Duodenal mucosa (tissue), 2 donors: Measurements from ENCODE around the gene NBEAL1.
"Not testable (repeated sequence)": the region's sequence is repeated elsewhere in the genome, so short reads cannot be mapped to it uniquely, and the experiment has no call there.

ENCODE experiments used
- H3K27ac ChIP-seq: one replicate; pipeline ENCODE4 v1.7.0; 2013; ENCODE audit warnings: low read depth, low read length
- H3K27me3 ChIP-seq, 2 donors: one replicate each; pipeline ENCODE4 v1.7.0; 2013; ENCODE audit warnings: low read length in 2 of 2, control low read depth in 1 of 2; ENCODE audit not compliant: insufficient read depth in 2 of 2, control insufficient read depth in 1 of 2
- H3K36me3 ChIP-seq, 2 donors: one replicate each; pipeline ENCODE4 v1.7.0; 2013; ENCODE audit warnings: low read length in 2 of 2, control low read depth in 1 of 2; ENCODE audit not compliant: insufficient read depth in 2 of 2, control insufficient read depth in 1 of 2
- H3K4me1 ChIP-seq, 2 donors: one replicate each; pipeline ENCODE4 v1.7.0; 2013; ENCODE audit warnings: low read length in 2 of 2, control low read depth in 1 of 2; ENCODE audit not compliant: insufficient read depth in 2 of 2, control insufficient read depth in 1 of 2
- H3K4me3 ChIP-seq, 2 donors: one replicate each; pipeline ENCODE4 v1.7.0; 2013; ENCODE audit warnings: low read length in 2 of 2, low read depth in 1 of 2
- H3K9ac ChIP-seq, 2 donors: one replicate each; pipeline ENCODE4 v1.7.0; 2013; ENCODE audit warnings: low read length in 2 of 2, low read depth in 1 of 2
- H3K9me3 ChIP-seq, 2 donors: one replicate each; pipeline ENCODE4 v1.7.0; 2013; ENCODE audit warnings: low read length in 2 of 2, control low read depth in 1 of 2; ENCODE audit not compliant: control insufficient read depth in 1 of 2

Gene NBEAL1

DNA sequence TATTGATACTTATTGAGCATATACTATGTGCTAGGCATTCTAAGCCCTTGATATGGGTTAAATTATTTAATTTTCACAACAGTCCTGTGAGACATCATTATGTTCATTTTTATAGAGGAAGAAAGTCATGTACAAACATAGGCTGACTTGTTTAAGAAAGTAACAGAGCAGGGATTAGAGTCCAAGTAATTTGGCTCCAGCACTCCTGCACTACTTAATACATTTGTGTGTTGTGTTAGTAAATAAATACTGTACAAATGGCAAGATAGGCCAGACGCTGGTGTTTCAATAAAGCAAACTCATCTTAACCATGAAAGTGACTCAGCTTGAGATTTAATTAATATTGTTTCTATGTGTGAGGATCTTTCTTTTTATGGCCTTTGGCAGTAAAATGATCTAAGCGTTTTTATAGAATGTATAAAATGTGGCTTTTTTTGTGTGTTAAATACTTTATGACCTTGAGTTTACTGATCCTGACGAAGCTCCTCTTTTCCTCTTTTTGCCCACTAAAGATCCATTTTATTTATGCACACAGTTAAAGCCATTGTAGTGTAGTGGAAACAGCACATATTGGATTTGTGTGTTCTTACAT lies 21.3 kb downstream of the NBEAL1 start:
- no peaks in the 10 kb centered on the region for H3K27me3 ChIP-seq
- H3K27ac ChIP-seq: no peak overlapping the region
- no peaks in the 10 kb centered on the region for H3K9me3 ChIP-seq
- no peak overlapping the region for H3K4me3 ChIP-seq
- no peaks in the 10 kb centered on the region for H3K36me3 ChIP-seq
- H3K9ac ChIP-seq: no peak overlapping the region
- H3K4me1 ChIP-seq: peaks cover 0 to 20% of the 10 kb centered on the region in 2 donors

DNA sequence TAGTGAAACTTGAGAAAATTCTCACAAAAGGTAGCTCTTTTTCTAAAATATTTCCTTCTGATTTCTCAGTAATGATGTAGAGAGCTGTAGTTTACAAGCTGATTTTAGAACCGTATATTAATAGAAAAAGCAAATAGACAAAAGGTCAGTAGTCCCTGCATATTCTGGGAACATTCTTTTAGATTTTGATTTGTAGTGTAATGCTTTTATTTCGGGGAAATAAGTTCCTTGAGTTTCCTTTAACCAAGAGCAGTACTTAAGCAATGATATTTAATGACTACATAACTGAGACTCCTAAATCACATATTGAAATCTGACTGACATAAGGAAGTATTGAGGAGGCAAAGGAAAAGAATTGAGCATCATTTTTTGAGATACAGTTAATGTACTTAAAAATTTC lies 22.4 kb downstream of the NBEAL1 start:
- peaks cover 4 to 30% of the 10 kb centered on the region in 2 donors for H3K4me1 ChIP-seq
- H3K9me3 ChIP-seq: no peaks in the 10 kb centered on the region
- H3K36me3 ChIP-seq: peaks cover 3% of the 10 kb centered on the region in 2 donors
- H3K27me3 ChIP-seq: no peaks in the 10 kb centered on the region
- H3K27ac ChIP-seq: no peak overlapping the region
- H3K4me3 ChIP-seq: no peak overlapping the region
- H3K9ac ChIP-seq: no peak overlapping the region

DNA sequence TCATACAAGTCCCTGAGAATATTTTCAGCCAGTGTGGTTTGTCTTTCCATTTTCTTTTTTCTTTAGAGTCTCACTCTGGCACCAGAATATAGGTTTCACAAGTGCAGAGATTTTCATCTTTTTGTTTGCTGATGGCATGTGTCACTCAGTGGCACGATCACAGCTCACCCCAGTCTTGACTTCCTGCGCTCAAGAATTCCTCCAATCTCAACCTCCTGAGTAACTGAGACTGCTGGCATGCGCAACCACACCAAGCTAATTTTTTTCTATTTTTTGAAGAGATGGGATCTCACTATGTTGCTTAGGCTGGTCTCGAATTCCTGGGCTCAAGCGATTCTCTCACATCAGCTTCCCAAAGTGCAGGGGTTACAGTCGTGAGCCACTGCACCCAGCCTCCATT lies 23.9 kb downstream of the NBEAL1 start:
- peaks cover 3 to 6% of the 10 kb centered on the region in 2 donors for H3K36me3 ChIP-seq
- H3K27ac ChIP-seq: no peak overlapping the region

DNA sequence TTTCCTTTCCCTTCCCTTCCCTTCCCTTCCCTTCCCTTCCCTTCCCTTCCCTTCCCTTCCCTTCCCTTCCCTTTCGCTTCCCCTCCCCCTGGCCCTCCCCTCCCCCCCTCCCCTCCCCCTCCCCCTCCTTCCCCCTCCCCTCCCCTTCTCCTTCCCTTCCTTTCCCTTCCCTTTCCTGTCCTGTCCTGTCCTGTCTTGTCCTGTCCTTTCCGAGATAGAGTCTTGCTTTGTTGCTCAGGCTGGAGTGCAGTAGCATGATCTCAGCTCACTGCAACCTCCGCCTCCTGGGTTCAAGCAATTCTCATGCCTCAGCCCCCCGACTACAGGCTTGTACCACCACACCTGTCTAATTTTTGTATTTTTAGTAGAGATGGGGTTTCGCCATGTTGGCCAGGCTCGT lies 24.5 kb downstream of the NBEAL1 start:
- not testable (repeated sequence) for H3K9me3 ChIP-seq, H3K36me3 ChIP-seq, H3K27ac ChIP-seq

More for the DNA sequence above, 23.9 kb downstream of the NBEAL1 start:
- no peaks in the 10 kb centered on the region for H3K9me3 ChIP-seq
- no peak overlapping the region for H3K4me3 ChIP-seq
- H3K9ac ChIP-seq: no peak overlapping the region
- no peaks in the 10 kb centered on the region for H3K27me3 ChIP-seq
- peaks cover 4 to 30% of the 10 kb centered on the region in 2 donors for H3K4me1 ChIP-seq

DNA sequence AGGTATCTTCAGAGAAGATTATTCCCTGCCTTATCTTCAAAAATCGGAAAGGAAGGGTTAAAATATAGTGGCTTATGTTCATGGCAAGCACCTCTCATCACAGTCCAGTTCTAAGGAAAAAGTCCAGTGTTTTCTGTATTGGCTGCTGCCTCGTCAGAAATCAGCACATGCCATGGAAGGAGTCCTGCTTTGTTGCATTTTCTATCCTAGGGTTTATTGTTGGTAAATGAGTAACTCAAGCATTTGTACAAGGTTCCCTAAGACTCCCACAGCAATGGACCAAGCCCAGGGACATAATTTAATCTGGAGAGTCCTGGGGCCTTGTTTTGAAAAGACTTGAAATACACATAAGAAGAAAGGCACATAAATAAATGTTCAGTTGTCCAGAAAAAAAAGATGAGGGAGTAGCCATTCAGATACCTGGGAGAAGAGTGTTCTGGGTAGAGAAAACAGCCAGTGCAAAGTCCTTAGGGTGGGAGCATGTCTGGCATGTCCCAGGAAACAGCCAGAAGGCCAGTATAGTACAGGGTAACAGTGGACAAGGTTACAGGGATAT lies 26.4 kb downstream of the NBEAL1 start:
- Histone ChIP-seq H3K9me3 (no peaks in the 10 kb centered on the region), H3K27ac (no peak overlapping the region), H3K4me3 (no peak overlapping the region), H3K36me3 (peaks cover 3 to 6% of the 10 kb centered on the region in 2 donors), H3K9ac (no peak overlapping the region), H3K4me1 (peaks cover 4 to 25% of the 10 kb centered on the region in 2 donors), H3K27me3 (no peaks in the 10 kb centered on the region)

More for the DNA sequence above, 24.5 kb downstream of the NBEAL1 start:
- not testable (repeated sequence) for H3K9ac ChIP-seq, H3K27me3 ChIP-seq, H3K4me3 ChIP-seq
- peaks cover 4 to 30% of the 10 kb centered on the region in 2 donors for H3K4me1 ChIP-seq

DNA sequence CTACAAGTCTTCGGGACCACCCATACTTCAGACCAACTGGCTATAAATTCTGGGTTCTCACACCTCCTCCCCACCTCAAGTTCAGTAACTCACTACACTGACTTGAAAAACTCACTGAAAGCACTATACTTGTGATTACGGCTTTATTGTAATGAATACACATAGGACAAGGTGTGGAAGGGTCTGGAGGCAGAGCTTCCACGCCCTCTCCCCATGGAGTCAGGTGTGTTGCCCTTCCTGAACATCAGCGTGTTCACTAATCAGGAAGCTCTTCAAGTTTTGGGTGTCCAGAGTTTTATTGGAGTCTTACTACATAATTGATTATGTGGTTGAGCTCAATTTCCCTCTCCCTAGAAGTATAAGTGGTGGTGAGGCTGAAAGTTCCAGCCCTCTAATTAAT lies 27.5 kb downstream of the NBEAL1 start:
- H3K36me3 ChIP-seq: peaks cover 3 to 10% of the 10 kb centered on the region in 2 donors

DNA sequence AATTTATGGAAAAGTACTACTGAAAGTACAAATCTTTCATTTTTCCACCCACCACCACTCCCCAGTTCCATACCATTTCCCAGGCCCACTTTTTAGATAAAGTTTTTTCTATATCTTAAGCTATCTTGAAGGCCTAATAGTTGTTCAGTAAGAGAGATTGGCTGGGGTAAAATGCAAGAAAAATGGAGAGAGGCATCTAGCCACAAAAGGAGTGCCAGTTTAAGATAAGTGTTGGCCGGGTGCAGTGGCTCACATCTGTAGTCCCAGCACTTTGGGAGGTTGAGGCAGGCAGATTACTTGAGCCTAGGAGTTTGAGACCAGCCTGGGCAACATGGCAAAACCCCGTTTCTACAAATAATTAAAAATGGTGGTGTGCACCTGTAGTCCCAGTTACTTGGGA lies 28.6 kb downstream of the NBEAL1 start:
- Histone ChIP-seq H3K4me3 (no peak overlapping the region), H3K9me3 (no peaks in the 10 kb centered on the region), H3K36me3 (peaks cover 3 to 10% of the 10 kb centered on the region in 2 donors), H3K9ac (no peak overlapping the region), H3K27ac (no peak overlapping the region), H3K27me3 (no peaks in the 10 kb centered on the region), H3K4me1 (peaks cover 4 to 17% of the 10 kb centered on the region in 2 donors)

More for the DNA sequence above, 27.5 kb downstream of the NBEAL1 start:
- Histone ChIP-seq H3K9ac (no peak overlapping the region), H3K9me3 (no peaks in the 10 kb centered on the region), H3K27ac (no peak overlapping the region), H3K4me1 (peaks cover 4 to 17% of the 10 kb centered on the region in 2 donors), H3K27me3 (no peaks in the 10 kb centered on the region), H3K4me3 (no peak overlapping the region)

DNA sequence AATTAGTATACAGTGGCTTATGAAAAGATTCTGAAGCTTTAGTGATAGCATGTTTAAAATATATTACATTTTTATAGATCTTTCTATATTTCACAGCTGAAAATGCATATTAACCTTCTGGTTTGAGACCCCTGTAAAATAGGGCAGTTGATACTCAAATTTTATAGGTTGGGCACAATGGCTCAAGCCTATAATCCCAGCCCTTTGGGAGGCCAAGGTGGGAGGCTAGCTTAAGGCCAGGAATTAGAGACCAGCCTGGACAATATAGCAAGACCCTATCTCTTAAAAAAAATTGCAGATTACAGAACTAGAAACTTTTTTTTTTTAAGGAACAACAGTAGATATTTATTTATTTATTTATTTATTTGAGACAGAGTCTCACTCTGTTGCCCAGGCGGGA lies 31.2 kb downstream of the NBEAL1 start:
- Histone ChIP-seq H3K9me3 (no peaks in the 10 kb centered on the region), H3K27ac (no peak overlapping the region), H3K9ac (no peak overlapping the region), H3K4me1 (peaks cover 4 to 11% of the 10 kb centered on the region in 2 donors), H3K4me3 (no peak overlapping the region), H3K36me3 (peaks cover 3 to 16% of the 10 kb centered on the region in 2 donors), H3K27me3 (no peaks in the 10 kb centered on the region)

DNA sequence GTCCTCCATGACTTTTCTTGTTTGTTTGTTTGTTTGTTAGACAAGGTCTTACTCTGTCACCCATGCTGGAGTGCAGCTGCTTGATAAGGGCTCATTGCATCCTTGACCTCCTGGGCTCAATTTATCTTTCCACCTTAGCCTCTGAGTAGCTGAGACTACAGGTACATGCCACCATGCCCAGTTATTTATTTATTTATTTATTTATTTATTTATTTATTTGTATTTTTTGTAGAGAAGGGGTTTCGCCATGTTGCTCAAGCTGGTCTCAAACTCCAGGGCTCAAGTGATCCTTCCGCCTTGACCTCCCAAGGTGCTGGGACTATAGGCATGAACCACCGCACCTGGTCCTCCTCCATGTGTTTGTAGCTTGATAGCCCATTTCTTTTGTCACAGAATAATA lies 37.9 kb downstream of the NBEAL1 start:
- peaks cover 4 to 17% of the 10 kb centered on the region in 2 donors for H3K36me3 ChIP-seq
- H3K4me3 ChIP-seq: no peak overlapping the region
- H3K27ac ChIP-seq: no peak overlapping the region
- no peaks in the 10 kb centered on the region for H3K9me3 ChIP-seq
- H3K4me1 ChIP-seq: no peaks in the 10 kb centered on the region
- H3K9ac ChIP-seq: no peak overlapping the region
- H3K27me3 ChIP-seq: no peaks in the 10 kb centered on the region

DNA sequence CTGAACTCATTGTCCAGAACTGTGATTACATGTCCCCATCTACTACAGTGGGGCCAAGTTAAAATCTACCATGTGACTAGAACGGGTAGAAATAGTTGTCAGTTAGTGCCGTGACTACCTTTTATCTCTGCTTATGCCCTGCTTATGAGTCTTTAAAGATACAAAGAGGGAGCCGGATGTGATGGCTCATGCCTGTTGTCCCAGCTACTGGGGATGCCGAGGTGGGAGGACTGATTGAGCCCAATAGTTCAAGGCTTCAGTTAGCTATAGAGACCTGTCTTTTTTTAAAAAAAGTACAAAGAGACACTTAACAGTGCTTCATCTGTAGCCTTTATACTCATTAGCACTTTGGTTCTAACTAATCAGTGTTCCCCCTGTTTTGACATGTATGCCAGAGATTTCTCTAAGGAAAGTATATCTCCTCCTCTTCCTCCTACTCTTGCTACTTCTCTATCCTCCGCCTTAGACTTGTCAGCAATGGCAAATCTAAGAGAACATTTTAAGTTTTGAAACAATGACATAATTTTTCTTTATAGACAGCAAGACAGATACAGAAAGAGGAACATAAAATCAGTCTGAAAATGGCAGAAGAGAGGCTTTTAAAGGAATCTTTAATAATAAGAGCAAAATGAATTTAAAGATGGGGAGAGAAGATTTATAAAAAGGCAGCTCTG lies 45.0 kb downstream of the NBEAL1 start:
- no peaks in the 10 kb centered on the region for H3K27me3 ChIP-seq
- H3K27ac ChIP-seq: no peak overlapping the region
- no peaks in the 10 kb centered on the region for H3K9me3 ChIP-seq
- peaks cover 8 to 40% of the 10 kb centered on the region in 2 donors for H3K36me3 ChIP-seq
- H3K4me1 ChIP-seq: no peaks in the 10 kb centered on the region
- no peak overlapping the region for H3K9ac ChIP-seq
- H3K4me3 ChIP-seq: no peak overlapping the region
